Activated naive CD4-positive, alpha-beta T cell treated with anti-CD3 and anti-CD28 coated beads, Interleukin-2, amount 50 U/mL, for 16 hours (primary cell): ENCODE measurements around the gene UBXN2A.

Experiments
- DNase-seq: peaks from one replicate; pipeline ENCODE4 v3.0.0-alpha.2; 2020

The UBXN2A gene

GRCh38 chr2:23939987-23940717, at the start of gene UBXN2A:
Gene UBXN2A (plus strand): TSS chr2:23940463. CDS start chr2:23958315, 17,852 bp downstream.
- DNase-seq, result peak; percentile 79

GRCh38 chr2:23900133-23900532, 40.1 kb upstream of the UBXN2A start:
- DNase-seq, result no peak

GRCh38 chr2:23900541-23901322, 39.5 kb upstream of the UBXN2A start:
- no peak for DNase-seq

- DNase-seq, result no peak
Observed at GRCh38 chr2:23901966-23902846, 38.1 kb upstream of the UBXN2A start.

- no peak for DNase-seq
Observed at GRCh38 chr2:23903034-23903433, 37.2 kb upstream of the UBXN2A start.

GRCh38 chr2:23904215-23904614, 36.0 kb upstream of the UBXN2A start:
- no peak for DNase-seq

- DNase-seq, result no peak
Observed at GRCh38 chr2:23904692-23905091, 35.6 kb upstream of the UBXN2A start.

GRCh38 chr2:23905155-23905554, 35.1 kb upstream of the UBXN2A start:
- DNase-seq, result no peak

GRCh38 chr2:23912054-23912453, 28.2 kb upstream of the UBXN2A start:
- no peak for DNase-seq

GRCh38 chr2:23915327-23915726, 24.9 kb upstream of the UBXN2A start:
- no peak for DNase-seq

- no peak for DNase-seq
Observed at GRCh38 chr2:23916727-23917405, 23.4 kb upstream of the UBXN2A start.

GRCh38 chr2:23918837-23919489, 21.3 kb upstream of the UBXN2A start:
- DNase-seq, result no peak

- DNase-seq, result no peak
Observed at GRCh38 chr2:23924589-23925359, 15.5 kb upstream of the UBXN2A start.

- peak; percentile 46 for DNase-seq
Observed at GRCh38 chr2:23925702-23926289, 14.5 kb upstream of the UBXN2A start.

- DNase-seq, result peak; percentile 28
Observed at GRCh38 chr2:23926290-23926749, 13.9 kb upstream of the UBXN2A start.

- DNase-seq, result peak; percentile 95
Observed at GRCh38 chr2:23926750-23927571, 13.3 kb upstream of the UBXN2A start, which contains the start of gene ATAD2B. Gene ATAD2B (minus strand): TSS chr2:23927123. CDS start chr2:23926770, 353 bp downstream.

GRCh38 chr2:23934259-23934658, 6.0 kb upstream of the UBXN2A start:
- no peak for DNase-seq

GRCh38 chr2:23940718-23941620, 706 bp downstream of the UBXN2A start:
- peak; percentile 46 for DNase-seq

- DNase-seq, result no peak
Observed at GRCh38 chr2:23941644-23942043, 1.4 kb downstream of the UBXN2A start.
